ENCODE results near the gene STEAP2. TPM values are rescaled to one million over a fixed set of nuclear protein-coding genes. Genes with fewer than 3 reads are reported as not detected.
A peak's percentile ranks its signal among the peaks of the same experiment; 100 is the strongest.

STEAP2 gene
- total RNA-seq, 1 donor from 2014 or later: 11.5 TPM

DNA sequence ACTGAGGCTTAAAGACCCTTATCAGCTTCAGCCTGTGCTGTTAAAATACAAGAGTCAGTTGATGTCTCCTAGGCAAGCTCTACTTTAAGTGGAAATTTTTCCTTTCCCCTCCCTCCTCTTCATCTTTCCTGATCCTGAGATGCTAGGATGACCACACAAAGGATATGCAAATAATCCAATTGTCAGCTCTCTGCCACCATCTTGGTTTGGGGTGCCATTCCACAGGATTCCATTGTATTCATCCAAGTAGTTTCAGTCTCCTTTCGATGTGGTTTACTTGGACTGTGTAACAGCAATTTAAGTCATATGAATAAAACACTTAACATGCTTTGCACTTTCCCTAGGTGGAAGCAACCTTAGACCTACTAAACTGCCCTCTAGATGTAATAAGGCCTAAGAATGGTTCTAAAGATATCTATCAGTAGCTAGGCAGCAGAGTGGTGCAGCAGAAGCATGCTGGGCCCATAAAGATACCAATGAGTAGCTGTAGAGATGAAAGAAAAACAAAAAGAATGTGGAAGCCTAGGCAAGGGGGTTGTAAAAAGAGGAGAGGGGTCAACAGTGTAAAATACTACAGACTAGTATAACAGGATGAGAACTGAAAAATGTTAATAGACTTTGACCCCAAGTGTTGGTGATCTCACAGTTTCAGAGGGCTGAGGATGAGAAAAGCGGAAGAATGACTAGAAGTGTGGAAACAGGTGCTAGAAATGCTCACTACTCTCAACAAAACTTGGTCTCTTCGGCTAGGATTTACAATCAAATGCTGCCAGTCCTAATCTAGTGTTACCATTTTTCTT is 31.0 kb downstream of the STEAP2 start:
- no peak for TF ChIP-seq CTCF (IDR thresholded peaks at IDR 0.05)

GRCh38 chr7:90243556-90243955 is 32.0 kb downstream of the STEAP2 start:
- Histone ChIP-seq H3K4me3 (no peak overlapping the region), H3K9me3 (no peaks in the 10 kb centered on the region), H3K4me1 (peaks cover 10% of the 10 kb centered on the region), H3K27me3 (no peaks in the 10 kb centered on the region), H3K27ac (no peak overlapping the region), H3K36me3 (no peaks in the 10 kb centered on the region)
- TF ChIP-seq CTCF (IDR thresholded peaks at IDR 0.05): no peak
- DNase-seq: no peak
- ATAC-seq: no peak
- intact Hi-C loops (cut with DNase I): no loop called here

More for the DNA sequence above, 31.0 kb downstream of the STEAP2 start:
- Histone ChIP-seq H3K36me3 (no peaks in the 10 kb centered on the region), H3K27ac (no peak overlapping the region), H3K9me3 (no peaks in the 10 kb centered on the region), H3K27me3 (no peaks in the 10 kb centered on the region), H3K4me1 (peaks cover 10% of the 10 kb centered on the region), H3K4me3 (no peak overlapping the region)
- no peak for DNase-seq
- ATAC-seq: no peak
- intact Hi-C loops (cut with DNase I): no loop called here

DNA sequence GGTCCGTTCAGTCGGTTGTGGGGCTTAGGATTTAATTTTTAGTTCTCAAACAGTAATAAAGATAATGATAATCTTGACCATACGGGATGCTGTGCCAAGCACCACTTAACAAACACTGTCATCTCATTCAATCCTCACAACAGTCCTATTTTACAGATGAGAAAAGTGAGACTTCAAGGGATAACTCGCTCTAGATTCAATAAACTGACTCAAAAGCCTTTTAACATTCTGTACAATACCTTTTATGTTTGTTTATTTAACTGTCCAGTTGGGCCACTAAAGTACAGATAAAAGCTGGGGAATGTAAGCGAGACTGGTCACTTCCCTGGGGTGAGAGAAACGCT is 33.0 kb downstream of the STEAP2 start:
- TF ChIP-seq CTCF (IDR thresholded peaks at IDR 0.05): no peak
- intact Hi-C loops (cut with DNase I): no loop called here
- peaks cover 10% of the 10 kb centered on the region for H3K4me1 ChIP-seq
- no peak for ATAC-seq
- H3K27me3 ChIP-seq: no peaks in the 10 kb centered on the region
- no peaks in the 10 kb centered on the region for H3K9me3 ChIP-seq
- no peak overlapping the region for H3K27ac ChIP-seq
- H3K4me3 ChIP-seq: peak overlapping the region; percentile 89
- DNase-seq: no peak
- H3K36me3 ChIP-seq: no peaks in the 10 kb centered on the region

GRCh38 chr7:90244909-90245851 is 33.6 kb downstream of the STEAP2 start, which contains the start of gene CFAP69:
Gene CFAP69, plus strand, starts transcription at chr7:90245174. Its CDS starts 251 bp downstream, at chr7:90245425.
- ATAC-seq (peak; percentile 99), DNase-seq (peak; percentile 95)
- H3K36me3 ChIP-seq: no peaks in the 10 kb centered on the region
- peak within 1 kb of the TSS; percentile 89 for H3K4me3 ChIP-seq
- intact Hi-C loops (cut with DNase I): no loop called here
- H3K4me1 ChIP-seq: peaks cover 10% of the 10 kb centered on the region
- H3K27me3 ChIP-seq: no peaks in the 10 kb centered on the region
- H3K9me3 ChIP-seq: no peaks in the 10 kb centered on the region
- peak within 1 kb of the TSS; percentile 74 for H3K27ac ChIP-seq
- TF ChIP-seq CTCF (IDR thresholded peaks at IDR 0.05): peak; percentile 16

- ATAC-seq (no peak), DNase-seq (no peak)
- Histone ChIP-seq H3K9me3 (no peaks in the 10 kb centered on the region), H3K27ac (peak overlapping the region; percentile 74), H3K36me3 (no peaks in the 10 kb centered on the region), H3K4me1 (peaks cover 10% of the 10 kb centered on the region), H3K4me3 (peak overlapping the region; percentile 89), H3K27me3 (no peaks in the 10 kb centered on the region)
- intact Hi-C loops (cut with DNase I): no loop called here
- TF ChIP-seq CTCF (IDR thresholded peaks at IDR 0.05): no peak
These were observed 34.6 kb downstream of the STEAP2 start for GRCh38 chr7:90246171-90246570.

Measured in upper lobe of right lung (tissue), 1 donor.